Measurements from ENCODE around the gene ARGFX. TPM values are rescaled to one million over a fixed set of nuclear protein-coding genes. Genes with fewer than 3 reads are reported as not detected.
"Not testable (repeated sequence)": the region's sequence is repeated elsewhere in the genome, so short reads cannot be mapped to it uniquely, and the experiment has no call there.

ARGFX gene
- total RNA-seq, 1 donor from 2014 or later = not detected

- H3K9me3 Mint-ChIP-seq = no peaks in the 10 kb centered on the region
- TF ChIP-seq CTCF (IDR thresholded peaks at IDR 0.05) = no peak
- ChIA-PET POLR2A (no interaction called here), CTCF (no interaction called here)
- H3K4me1 Mint-ChIP-seq = no peaks in the 10 kb centered on the region
- no peak overlapping the region for H3K27ac Mint-ChIP-seq
- no peaks in the 10 kb centered on the region for H3K36me3 Mint-ChIP-seq (ENCODE audit: low read depth)
- intact Hi-C loops (cut with micrococcal nuclease) = no loop called here
- peaks cover 19% of the 10 kb centered on the region for H3K27me3 Mint-ChIP-seq
- DNase-seq (no peak), ATAC-seq (ENCODE audit: low read depth) (no peak)
- H3K4me3 Mint-ChIP-seq = no peak overlapping the region
Observed at GRCh38 chr3:121584418-121584817, 16.7 kb downstream of the ARGFX start.

GRCh38 chr3:121592856-121593702, 25.3 kb downstream of the ARGFX start, which contains the start of gene FBXO40:
Gene FBXO40, plus strand, starts transcription at chr3:121593379. Its CDS starts 27,197 bp downstream, at chr3:121620576.
- Mint-ChIP-seq H3K4me3 (no peak within 1 kb of the TSS), H3K9me3 (no peaks in the 10 kb centered on the region)
- POLR2A ChIA-PET = interaction anchor here (0.6 kb wide), 1 partner anchor 1940 kb away, joined by 3 read pairs; no protein-coding TSS in a partner anchor

GRCh38 chr3:121593806-121594205, 26.1 kb downstream of the ARGFX start:
- H3K36me3 Mint-ChIP-seq (ENCODE audit: low read depth); H3K4me1 Mint-ChIP-seq; CTCF ChIA-PET; H3K27me3 Mint-ChIP-seq; H3K27ac Mint-ChIP-seq; H3K4me3 Mint-ChIP-seq; intact Hi-C loops (cut with micrococcal nuclease); DNase-seq; ATAC-seq (ENCODE audit: low read depth); POLR2A ChIA-PET; H3K9me3 Mint-ChIP-seq: not testable (repeated sequence)

More at GRCh38 chr3:121592856-121593702, 25.3 kb downstream of the ARGFX start, which contains the start of gene FBXO40:
- intact Hi-C loops (cut with micrococcal nuclease) = no loop called here
- Mint-ChIP-seq H3K36me3 (ENCODE audit: low read depth) (no peaks in the 10 kb centered on the region), H3K27me3 (no peaks in the 10 kb centered on the region), H3K27ac (no peak within 1 kb of the TSS), H3K4me1 (peaks cover 7% of the 10 kb centered on the region)
- peak; percentile 21 for ATAC-seq (ENCODE audit: low read depth)
- TF ChIP-seq CTCF (IDR thresholded peaks at IDR 0.05) = no peak
- no peak for DNase-seq
- CTCF ChIA-PET = no interaction called here

GRCh38 chr3:121594850-121595249, 27.1 kb downstream of the ARGFX start:
- no peaks in the 10 kb centered on the region for H3K27me3 Mint-ChIP-seq
- no peaks in the 10 kb centered on the region for H3K9me3 Mint-ChIP-seq
- no peak for TF ChIP-seq CTCF (IDR thresholded peaks at IDR 0.05)
- CTCF ChIA-PET = no interaction called here
- H3K36me3 Mint-ChIP-seq (ENCODE audit: low read depth) = no peaks in the 10 kb centered on the region
- POLR2A ChIA-PET = no interaction called here
- ATAC-seq (ENCODE audit: low read depth) = no peak
- H3K4me3 Mint-ChIP-seq = no peak overlapping the region
- intact Hi-C loops (cut with micrococcal nuclease) = no loop called here
- no peak overlapping the region for H3K27ac Mint-ChIP-seq
- no peak for DNase-seq
- H3K4me1 Mint-ChIP-seq = peaks cover 7% of the 10 kb centered on the region

GRCh38 chr3:121595765-121596406, 28.1 kb downstream of the ARGFX start:
- Mint-ChIP-seq H3K4me1 (peaks cover 7% of the 10 kb centered on the region), H3K27ac (no peak overlapping the region), H3K9me3 (no peaks in the 10 kb centered on the region), H3K4me3 (no peak overlapping the region), H3K27me3 (no peaks in the 10 kb centered on the region), H3K36me3 (ENCODE audit: low read depth) (no peaks in the 10 kb centered on the region)
- ChIA-PET CTCF (no interaction called here), POLR2A (no interaction called here)
- no peak for TF ChIP-seq CTCF (IDR thresholded peaks at IDR 0.05)
- DNase-seq (no peak), ATAC-seq (ENCODE audit: low read depth) (no peak)
- intact Hi-C loops (cut with micrococcal nuclease) = no loop called here

Measured in activated B cell treated with CpG ODN at 0.5 μM for 24 hours (primary cell).